IPS DF 19.7 (cell line): ENCODE data around the gene ST6GALNAC5.

Experiments
- DNase-seq: peaks from one replicate; pipeline ENCODE4 v3.0.0-alpha.2; 2013; ENCODE audit warnings: low read depth, low spot score

Gene ST6GALNAC5

GRCh38 chr1:76938304-76938703, 71.0 kb downstream of the ST6GALNAC5 start:
- no peak for DNase-seq

GRCh38 chr1:76939050-76939816, 72.0 kb downstream of the ST6GALNAC5 start:
- no peak for DNase-seq

DNA sequence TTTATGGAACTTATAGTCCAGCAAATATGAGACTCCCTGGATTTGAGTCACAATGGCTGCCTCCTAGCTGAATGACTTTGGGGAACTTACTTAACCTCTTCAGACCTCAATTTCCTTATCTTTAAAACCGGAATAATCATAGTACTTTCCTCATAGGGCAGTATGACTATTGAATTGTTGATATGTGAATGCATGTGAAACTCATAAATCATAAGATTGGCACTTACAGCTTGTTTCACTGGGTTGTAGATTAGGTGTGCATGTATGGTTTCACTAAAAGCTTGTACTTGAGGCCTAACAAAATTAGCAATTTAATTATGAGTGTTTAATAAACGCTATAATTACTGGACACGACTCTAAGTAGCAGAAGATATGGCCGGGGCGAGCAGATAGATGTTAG, 72.5 kb downstream of the ST6GALNAC5 start:
- DNase-seq = no peak

GRCh38 chr1:76940571-76941335, 73.5 kb downstream of the ST6GALNAC5 start:
- DNase-seq = no peak

DNA sequence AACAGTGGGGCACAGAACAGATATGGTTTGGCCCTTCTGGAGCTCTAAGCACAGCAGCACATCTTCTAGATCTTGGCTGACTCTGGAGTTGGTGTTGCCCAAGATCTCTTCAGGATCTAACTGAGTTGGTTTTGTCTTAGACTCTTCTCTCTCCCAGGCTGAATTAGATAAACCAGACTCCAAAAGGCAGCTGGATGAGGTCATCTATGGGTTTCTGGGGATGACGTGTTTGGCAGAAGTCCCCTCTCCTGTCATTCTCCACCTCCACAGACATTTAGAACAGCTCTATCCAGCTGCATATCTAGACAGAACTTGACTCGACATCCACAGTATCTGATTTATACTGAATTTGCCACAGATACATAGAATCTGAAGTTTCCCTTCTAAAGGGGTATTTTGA, 75.3 kb downstream of the ST6GALNAC5 start:
- DNase-seq = no peak

GRCh38 chr1:76944942-76945341, 77.7 kb downstream of the ST6GALNAC5 start:
- no peak for DNase-seq

DNA sequence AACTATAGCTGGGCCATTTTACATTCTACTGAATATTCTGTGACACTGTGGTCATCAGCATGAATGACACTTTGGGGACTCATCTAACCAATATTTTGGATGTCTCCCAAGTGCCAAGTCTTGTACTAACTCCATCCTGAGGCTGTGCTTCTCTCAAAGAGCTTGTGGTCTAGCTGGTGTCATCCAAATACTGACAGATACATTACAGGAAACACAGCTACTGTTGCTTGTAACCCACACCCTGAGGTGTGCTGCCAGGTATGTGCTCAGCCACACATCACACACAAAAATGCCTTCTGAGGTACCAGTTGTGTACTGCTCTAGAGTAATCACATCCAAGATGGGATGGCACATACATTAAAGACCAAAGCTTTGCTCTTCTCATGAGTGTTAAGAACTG, 81.6 kb downstream of the ST6GALNAC5 start:
- DNase-seq = no peak

DNA sequence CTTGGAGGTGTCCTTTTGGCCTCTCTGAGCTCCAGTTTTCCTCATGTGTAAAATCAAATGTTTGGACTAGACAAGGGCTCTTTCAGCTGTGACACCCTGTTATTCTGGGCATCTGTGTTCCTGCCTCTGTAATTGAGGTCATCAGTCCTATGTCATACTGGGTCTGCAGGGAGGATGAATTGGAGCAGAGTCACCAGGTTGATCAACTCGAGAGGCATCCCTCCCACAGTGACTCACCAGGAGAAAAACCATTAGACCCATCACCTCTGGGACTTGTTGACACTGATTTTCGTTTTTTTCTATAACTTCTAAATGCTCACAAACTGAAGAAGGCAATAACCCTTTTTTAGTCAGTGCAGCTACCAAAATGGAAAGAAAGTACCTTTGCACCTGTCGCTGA, 82.2 kb downstream of the ST6GALNAC5 start:
- no peak for DNase-seq

GRCh38 chr1:76950306-76950705, 83.0 kb downstream of the ST6GALNAC5 start:
- DNase-seq = no peak

DNA sequence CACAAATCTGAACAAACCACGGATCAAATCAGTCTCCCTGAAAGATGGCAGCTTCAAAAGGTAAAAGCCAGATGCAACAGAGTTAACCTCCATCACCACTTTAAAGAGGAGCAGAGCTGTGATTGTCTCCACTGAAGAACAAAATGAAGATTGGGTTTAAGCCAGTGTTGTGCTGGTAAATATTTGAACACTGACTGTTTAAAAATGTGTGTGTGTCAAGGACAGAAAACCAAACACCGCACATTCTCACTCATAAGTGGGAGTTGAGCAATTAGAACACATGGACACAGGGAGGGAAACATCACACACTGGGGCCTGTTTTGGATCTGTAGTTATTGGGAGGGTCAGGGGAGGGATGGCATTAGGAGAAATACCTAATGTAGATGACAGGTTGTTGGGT, 83.9 kb downstream of the ST6GALNAC5 start:
- DNase-seq = no peak

DNA sequence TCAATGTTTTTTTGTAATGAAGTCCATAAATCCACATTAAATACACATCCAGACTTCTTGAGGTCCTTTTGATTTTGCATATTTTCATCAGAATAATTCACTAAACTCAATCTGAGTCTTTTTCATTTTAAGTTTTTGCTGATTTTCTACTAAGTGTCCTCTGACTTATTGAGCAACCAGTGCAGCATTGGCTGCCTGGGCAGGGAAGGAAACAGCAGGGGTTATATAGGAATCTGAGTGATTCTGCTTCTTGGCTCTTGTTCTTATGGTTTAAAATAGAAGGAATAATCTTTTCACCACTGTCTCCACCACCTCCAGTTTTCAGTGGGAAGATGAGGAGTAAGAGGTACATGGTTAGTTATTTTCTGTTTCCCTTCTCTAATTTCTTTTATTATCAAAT, 88.4 kb downstream of the ST6GALNAC5 start:
- DNase-seq = no peak

DNA sequence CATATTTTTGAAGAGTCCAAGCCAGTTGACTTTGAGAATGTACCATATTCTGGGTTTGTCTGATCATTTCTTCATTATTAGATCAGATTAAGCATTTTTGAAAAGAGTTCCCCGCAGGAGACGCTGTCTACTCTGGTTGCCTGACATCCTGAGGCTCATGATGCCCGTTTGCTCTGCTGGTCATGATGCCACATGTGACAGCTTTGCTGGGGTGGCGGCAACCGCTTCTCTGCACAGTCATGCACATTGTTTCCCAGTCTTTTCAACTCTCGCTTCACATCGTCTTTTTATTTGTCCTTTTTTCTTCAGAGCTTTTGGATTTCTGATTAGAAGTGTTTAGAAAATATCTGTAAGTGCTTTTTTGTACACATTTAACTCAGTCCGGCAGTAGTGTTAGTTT, 90.7 kb downstream of the ST6GALNAC5 start:
- DNase-seq = no peak

GRCh38 chr1:76958828-76959227, 91.5 kb downstream of the ST6GALNAC5 start:
- no peak for DNase-seq

GRCh38 chr1:76959556-76959955, 92.3 kb downstream of the ST6GALNAC5 start:
- no peak for DNase-seq

DNA sequence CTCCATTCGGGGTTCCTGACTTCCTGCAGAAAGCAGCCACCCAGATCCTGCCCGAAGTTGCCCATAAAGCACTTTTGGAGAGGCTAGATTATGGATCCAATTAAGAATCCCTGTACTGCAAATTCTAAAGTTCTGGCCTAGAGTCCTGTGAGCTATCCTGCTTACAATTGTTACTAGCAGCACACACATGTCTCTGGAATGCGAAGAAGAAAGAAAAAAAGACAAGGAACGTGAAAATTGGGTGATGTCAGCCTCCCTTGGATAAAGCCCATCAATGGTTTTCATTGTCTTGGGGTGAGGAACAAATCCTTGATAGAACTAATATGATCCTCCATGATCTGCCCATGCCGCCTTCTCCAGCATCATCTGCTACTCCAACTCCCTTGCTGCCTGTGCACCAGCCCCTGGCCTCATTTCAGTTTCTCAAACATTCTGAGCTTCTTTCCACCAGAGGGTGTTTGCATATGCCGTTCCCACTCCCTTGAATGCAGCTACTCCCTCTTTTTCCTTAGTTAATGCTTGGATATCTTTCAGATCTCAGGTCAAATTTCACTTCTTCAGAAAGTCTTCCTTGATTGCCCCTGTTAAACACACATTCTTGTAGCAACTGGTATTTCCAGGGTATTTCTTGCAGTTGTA, 94.0 kb downstream of the ST6GALNAC5 start:
- DNase-seq = no peak

GRCh38 chr1:76961820-76962207, 94.5 kb downstream of the ST6GALNAC5 start:
- DNase-seq = no peak

DNA sequence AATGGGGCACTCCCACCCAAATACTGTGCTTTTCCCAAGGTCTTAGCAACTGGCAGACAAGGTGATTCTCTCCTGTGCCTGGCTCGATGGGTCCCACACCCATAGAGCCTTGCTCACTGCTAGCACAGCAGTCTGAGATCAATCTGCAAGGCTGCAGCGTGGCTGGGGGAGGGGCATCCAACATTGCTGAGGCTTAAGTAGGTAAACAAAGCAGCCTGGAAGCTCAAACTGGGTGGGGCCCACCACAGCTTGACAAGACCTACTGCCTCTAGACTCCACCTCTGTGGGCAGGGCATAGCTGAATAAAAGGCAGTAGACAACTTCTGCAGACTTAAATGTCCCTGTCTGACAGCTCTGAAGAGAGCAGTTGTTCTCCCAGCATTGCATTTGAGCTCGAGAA, 114.0 kb downstream of the ST6GALNAC5 start:
- peak; percentile 33 for DNase-seq

GRCh38 chr1:76989976-76990375, 122.7 kb downstream of the ST6GALNAC5 start:
- DNase-seq = no peak

DNA sequence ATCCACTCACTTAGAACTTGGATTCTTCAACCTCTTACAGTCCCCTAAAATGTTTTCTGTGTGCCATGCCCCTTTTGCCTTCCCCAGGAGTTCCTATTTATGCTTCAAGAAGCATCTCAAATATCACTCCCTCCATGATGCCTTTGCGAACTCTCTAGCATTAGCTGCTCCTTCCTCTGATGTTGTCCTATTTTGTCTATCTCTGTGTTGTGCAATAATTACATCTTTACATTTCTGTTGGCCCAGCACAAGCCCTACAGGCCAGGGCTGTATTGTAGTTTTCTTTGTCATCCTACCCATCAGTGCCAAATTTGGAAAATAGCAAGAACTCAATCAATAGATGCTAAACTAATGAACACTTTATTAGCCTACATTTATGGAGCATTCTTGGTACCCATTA, 125.8 kb downstream of the ST6GALNAC5 start:
- no peak for DNase-seq

GRCh38 chr1:76998582-76999223, 131.4 kb downstream of the ST6GALNAC5 start:
- DNase-seq = no peak

- DNase-seq = no peak
These were observed 140.4 kb downstream of the ST6GALNAC5 start for GRCh38 chr1:77007675-77008074.

- DNase-seq = no peak
These were observed 143.7 kb downstream of the ST6GALNAC5 start for GRCh38 chr1:77010937-77011336.
